ENCODE data around the gene ZDHHC14.

ZDHHC14 gene

DNA sequence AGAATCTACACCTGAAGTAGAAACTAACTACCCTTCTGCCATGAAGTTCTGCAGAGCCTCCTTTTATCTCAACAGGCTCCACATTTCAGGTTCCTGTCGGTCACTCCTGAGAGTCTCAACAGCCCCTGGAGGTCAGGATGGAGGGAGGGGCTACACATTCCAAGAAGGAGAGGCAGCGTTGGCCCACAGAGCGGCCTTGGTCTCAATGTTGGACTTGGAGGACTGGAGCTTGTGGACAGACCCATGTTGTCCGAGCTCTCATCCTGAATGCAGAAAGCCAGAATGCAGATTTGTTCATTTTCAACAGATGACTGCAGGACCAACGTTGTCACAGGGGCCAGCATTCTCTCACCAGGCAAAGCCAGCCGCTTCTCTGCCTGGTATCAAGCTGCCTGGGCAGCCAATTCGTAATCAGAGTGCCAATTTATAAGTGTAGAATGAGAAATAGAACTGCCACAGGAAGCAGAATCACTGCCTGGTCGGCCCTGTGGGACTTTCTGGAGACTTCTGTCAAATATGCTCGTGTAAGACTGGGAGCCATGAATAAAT is 229.5 kb downstream of the ZDHHC14 start:
- Histone ChIP-seq H3K36me3 (ENCODE audit: insufficient read depth) (no peaks in the 10 kb centered on the region), H3K4me3 (IDR thresholded peaks at IDR 0.05; ENCODE audit: insufficient read depth, low read depth, low read length) (no peak overlapping the region), H3K27me3 (ENCODE audit: insufficient read depth, low read depth) (no peaks in the 10 kb centered on the region), H3K9ac (no peak overlapping the region), H3K4me1 (ENCODE audit: low read depth, poor library complexity, severe bottlenecking) (no peaks in the 10 kb centered on the region), H4K20me1 (ENCODE audit: insufficient read depth) (no peaks in the 10 kb centered on the region), H3K4me2 (no peak overlapping the region), H3K79me2 (ENCODE audit: insufficient read depth, low read depth) (no peaks in the 10 kb centered on the region), H3K27ac (no peak overlapping the region), H2AFZ (ENCODE audit: low read depth) (no peak overlapping the region)
- TF ChIP-seq, protein P1, sequence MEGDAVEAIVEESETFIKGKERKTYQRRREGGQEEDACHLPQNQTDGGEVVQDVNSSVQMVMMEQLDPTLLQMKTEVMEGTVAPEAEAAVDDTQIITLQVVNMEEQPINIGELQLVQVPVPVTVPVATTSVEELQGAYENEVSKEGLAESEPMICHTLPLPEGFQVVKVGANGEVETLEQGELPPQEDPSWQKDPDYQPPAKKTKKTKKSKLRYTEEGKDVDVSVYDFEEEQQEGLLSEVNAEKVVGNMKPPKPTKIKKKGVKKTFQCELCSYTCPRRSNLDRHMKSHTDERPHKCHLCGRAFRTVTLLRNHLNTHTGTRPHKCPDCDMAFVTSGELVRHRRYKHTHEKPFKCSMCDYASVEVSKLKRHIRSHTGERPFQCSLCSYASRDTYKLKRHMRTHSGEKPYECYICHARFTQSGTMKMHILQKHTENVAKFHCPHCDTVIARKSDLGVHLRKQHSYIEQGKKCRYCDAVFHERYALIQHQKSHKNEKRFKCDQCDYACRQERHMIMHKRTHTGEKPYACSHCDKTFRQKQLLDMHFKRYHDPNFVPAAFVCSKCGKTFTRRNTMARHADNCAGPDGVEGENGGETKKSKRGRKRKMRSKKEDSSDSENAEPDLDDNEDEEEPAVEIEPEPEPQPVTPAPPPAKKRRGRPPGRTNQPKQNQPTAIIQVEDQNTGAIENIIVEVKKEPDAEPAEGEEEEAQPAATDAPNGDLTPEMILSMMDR (conservative IDR thresholded peaks at IDR 0.05; ENCODE audit: low read depth, low read length) = no peak

DNA sequence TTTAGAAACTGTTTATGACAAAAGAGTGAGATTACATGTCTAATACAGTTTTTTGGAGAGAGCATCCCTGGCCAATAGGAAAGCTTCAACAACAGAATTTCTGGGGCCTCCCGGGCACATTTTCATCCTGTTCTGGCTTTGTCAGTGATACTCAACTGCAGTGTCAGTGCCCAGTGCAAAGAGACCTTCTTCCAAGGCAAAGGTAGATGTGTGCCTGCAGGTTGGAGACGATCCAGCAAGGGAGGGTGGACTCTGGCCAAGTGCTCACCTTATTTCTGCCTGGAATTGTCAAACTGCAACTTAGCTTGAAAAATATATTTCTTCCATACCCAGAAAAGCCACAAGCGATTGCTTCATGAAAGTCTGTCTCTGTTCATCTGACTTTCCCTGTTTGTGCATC is 230.4 kb downstream of the ZDHHC14 start:
- Histone ChIP-seq H3K4me1 (ENCODE audit: low read depth, poor library complexity, severe bottlenecking) (no peaks in the 10 kb centered on the region), H3K9ac (no peak overlapping the region), H3K27ac (no peak overlapping the region), H3K27me3 (ENCODE audit: insufficient read depth, low read depth) (no peaks in the 10 kb centered on the region), H3K36me3 (ENCODE audit: insufficient read depth) (no peaks in the 10 kb centered on the region), H4K20me1 (ENCODE audit: insufficient read depth) (no peaks in the 10 kb centered on the region), H3K4me2 (no peak overlapping the region), H3K79me2 (ENCODE audit: insufficient read depth, low read depth) (no peaks in the 10 kb centered on the region), H3K4me3 (IDR thresholded peaks at IDR 0.05; ENCODE audit: insufficient read depth, low read depth, low read length) (no peak overlapping the region), H2AFZ (ENCODE audit: low read depth) (no peak overlapping the region)
- TF ChIP-seq, protein P1 (conservative IDR thresholded peaks at IDR 0.05; ENCODE audit: low read depth, low read length) = no peak

DNA sequence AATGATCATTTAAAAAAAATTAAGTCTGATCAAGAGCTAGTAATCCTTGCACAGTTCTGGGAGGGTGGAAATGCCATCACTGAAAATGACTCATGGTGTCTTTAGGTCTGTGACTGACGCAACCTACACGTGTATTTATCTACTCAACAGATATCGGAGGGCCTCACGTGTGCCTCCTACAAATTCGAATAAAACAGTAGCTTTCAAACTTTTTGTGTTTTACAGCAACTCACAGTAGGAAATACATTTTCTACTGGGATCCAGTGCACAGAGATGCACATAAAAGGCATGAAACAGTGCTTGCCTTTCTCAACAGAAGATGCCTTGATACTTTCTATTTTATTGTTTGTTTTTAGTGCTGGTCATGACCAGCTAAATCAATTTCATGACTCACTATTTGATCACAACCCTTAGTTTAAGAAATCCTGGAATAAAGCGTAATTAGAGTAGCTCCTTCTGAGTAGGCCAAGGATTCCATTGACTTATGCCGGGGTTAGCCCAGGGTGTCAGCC is 232.1 kb downstream of the ZDHHC14 start:
- H3K36me3 ChIP-seq (ENCODE audit: insufficient read depth) = no peaks in the 10 kb centered on the region
- no peaks in the 10 kb centered on the region for H3K4me1 ChIP-seq (ENCODE audit: low read depth, poor library complexity, severe bottlenecking)
- no peaks in the 10 kb centered on the region for H3K79me2 ChIP-seq (ENCODE audit: insufficient read depth, low read depth)
- H3K9ac ChIP-seq = no peak overlapping the region
- no peak overlapping the region for H2AFZ ChIP-seq (ENCODE audit: low read depth)
- no peak overlapping the region for H3K4me3 ChIP-seq (IDR thresholded peaks at IDR 0.05; ENCODE audit: insufficient read depth, low read depth, low read length)
- TF ChIP-seq, protein P1 (conservative IDR thresholded peaks at IDR 0.05; ENCODE audit: low read depth, low read length) = no peak
- no peak overlapping the region for H3K27ac ChIP-seq
- H3K27me3 ChIP-seq (ENCODE audit: insufficient read depth, low read depth) = no peaks in the 10 kb centered on the region
- no peak overlapping the region for H3K4me2 ChIP-seq
- no peaks in the 10 kb centered on the region for H4K20me1 ChIP-seq (ENCODE audit: insufficient read depth)

DNA sequence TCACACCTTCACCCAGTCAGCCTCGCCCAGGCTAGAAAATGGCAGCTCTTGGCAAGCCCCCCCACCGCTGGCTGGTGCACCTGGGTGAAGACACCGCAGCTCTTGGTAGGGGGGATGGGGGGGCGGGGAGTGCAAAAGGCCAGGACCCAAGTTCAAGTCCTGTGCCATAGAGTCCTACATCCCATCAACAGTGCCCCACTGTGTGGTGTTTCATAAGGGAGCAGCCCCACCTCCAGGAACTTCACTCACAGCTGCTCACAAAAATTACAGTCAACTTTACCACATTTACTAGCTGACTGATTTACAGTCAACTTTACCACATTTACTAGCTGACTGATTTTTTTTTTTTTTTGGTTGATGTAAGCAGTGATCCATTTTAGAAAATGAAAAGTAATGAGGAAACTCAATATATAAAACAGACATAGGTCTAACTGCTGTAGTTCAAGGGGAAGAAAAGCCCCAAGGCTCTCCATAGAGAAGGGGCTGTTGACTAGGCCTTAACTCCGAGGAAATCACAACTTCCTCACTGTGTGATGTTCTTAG is 233.1 kb downstream of the ZDHHC14 start:
- no peaks in the 10 kb centered on the region for H4K20me1 ChIP-seq (ENCODE audit: insufficient read depth)
- no peaks in the 10 kb centered on the region for H3K4me1 ChIP-seq (ENCODE audit: low read depth, poor library complexity, severe bottlenecking)
- no peaks in the 10 kb centered on the region for H3K27me3 ChIP-seq (ENCODE audit: insufficient read depth, low read depth)
- no peak overlapping the region for H3K4me3 ChIP-seq (IDR thresholded peaks at IDR 0.05; ENCODE audit: insufficient read depth, low read depth, low read length)
- no peak overlapping the region for H2AFZ ChIP-seq (ENCODE audit: low read depth)
- no peaks in the 10 kb centered on the region for H3K79me2 ChIP-seq (ENCODE audit: insufficient read depth, low read depth)
- H3K27ac ChIP-seq = no peak overlapping the region
- no peak overlapping the region for H3K4me2 ChIP-seq
- H3K9ac ChIP-seq = no peak overlapping the region
- no peaks in the 10 kb centered on the region for H3K36me3 ChIP-seq (ENCODE audit: insufficient read depth)
- TF ChIP-seq, protein P1 (conservative IDR thresholded peaks at IDR 0.05; ENCODE audit: low read depth, low read length) = no peak
